Measurements from ENCODE around the gene LIFR. TPM values are rescaled to one million over a fixed set of nuclear protein-coding genes. Genes with fewer than 3 reads are reported as not detected.
A peak's percentile ranks its signal among the peaks of the same experiment; 100 is the strongest.

The LIFR gene
- total and polyA plus RNA-seq, 2 experiments from 2014 or later, result 50.2 to 83.8 TPM

- no peak for TF ChIP-seq CTCF (IDR thresholded peaks at IDR 0.05; ENCODE audit: poor library complexity)
- TF ChIP-seq EZH2 (IDR thresholded peaks at IDR 0.05; ENCODE audit: borderline replicate concordance), result no peak
- no peak for TF ChIP-seq EZH2phosphoT487 (IDR thresholded peaks at IDR 0.05; ENCODE audit: low read depth, severe bottlenecking, unreplicated experiment)
- H4K20me1 ChIP-seq (ENCODE audit: insufficient read depth, poor library complexity, severe bottlenecking), result no peaks in the 10 kb centered on the region
- H3K9me2 ChIP-seq (replicated peaks; ENCODE audit: insufficient read depth), result no peaks in the 10 kb centered on the region
- DNase-seq (ENCODE audit: low spot score), result peak; percentile 11
- H3K27me3 ChIP-seq, result no peaks in the 10 kb centered on the region
- 82% methylated on average over 4 of the region's 4 CpGs for WGBS (ENCODE audit: low lambda C conversion rate, missing lambda C conversion rate)
- H3K4me3 ChIP-seq, result no peak overlapping the region
- no peaks in the 10 kb centered on the region for H3K36me3 ChIP-seq (replicated peaks; ENCODE audit: insufficient read depth, low read depth)
- no peaks in the 10 kb centered on the region for H3K79me2 ChIP-seq
- no peak overlapping the region for H2AFZ ChIP-seq
- no peaks in the 10 kb centered on the region for H3K4me1 ChIP-seq (ENCODE audit: insufficient read depth)
- no peaks in the 10 kb centered on the region for H3K9me3 ChIP-seq (ENCODE audit: low read depth)
- H3K4me2 ChIP-seq, result no peak overlapping the region
- no peak overlapping the region for H3K27ac ChIP-seq
These were observed 55.7 kb downstream of the LIFR start for GRCh38 chr5:38500573-38501260.

GRCh38 chr5:38497946-38498345 is 58.5 kb downstream of the LIFR start:
- Histone ChIP-seq H3K9me2 (replicated peaks; ENCODE audit: insufficient read depth) (no peaks in the 10 kb centered on the region), H3K4me1 (ENCODE audit: insufficient read depth) (no peaks in the 10 kb centered on the region), H2AFZ (no peak overlapping the region), H3K27ac (no peak overlapping the region), H3K4me3 (no peak overlapping the region), H3K36me3 (replicated peaks; ENCODE audit: insufficient read depth, low read depth) (no peaks in the 10 kb centered on the region), H3K9me3 (ENCODE audit: low read depth) (no peaks in the 10 kb centered on the region), H3K27me3 (no peaks in the 10 kb centered on the region), H3K79me2 (no peaks in the 10 kb centered on the region), H4K20me1 (ENCODE audit: insufficient read depth, poor library complexity, severe bottlenecking) (no peaks in the 10 kb centered on the region), H3K4me2 (no peak overlapping the region)
- DNase-seq (ENCODE audit: low spot score), result peak; percentile 20
- 71% methylated on average over 2 of the region's 2 CpGs for WGBS (ENCODE audit: low lambda C conversion rate, missing lambda C conversion rate)
- TF ChIP-seq EZH2phosphoT487 (IDR thresholded peaks at IDR 0.05; ENCODE audit: low read depth, severe bottlenecking, unreplicated experiment) (no peak), CTCF (IDR thresholded peaks at IDR 0.05; ENCODE audit: poor library complexity) (peak; percentile 32)

- H3K4me2 ChIP-seq, result no peak overlapping the region
- H4K20me1 ChIP-seq (ENCODE audit: insufficient read depth, poor library complexity, severe bottlenecking), result no peaks in the 10 kb centered on the region
- H3K9me2 ChIP-seq (replicated peaks; ENCODE audit: insufficient read depth), result no peaks in the 10 kb centered on the region
- H3K36me3 ChIP-seq (replicated peaks; ENCODE audit: insufficient read depth, low read depth), result no peaks in the 10 kb centered on the region
- H2AFZ ChIP-seq, result no peak overlapping the region
- H3K79me2 ChIP-seq, result no peaks in the 10 kb centered on the region
- H3K27me3 ChIP-seq, result no peaks in the 10 kb centered on the region
- no peak for TF ChIP-seq EZH2phosphoT487 (IDR thresholded peaks at IDR 0.05; ENCODE audit: low read depth, severe bottlenecking, unreplicated experiment)
- no peak for TF ChIP-seq CTCF (IDR thresholded peaks at IDR 0.05; ENCODE audit: poor library complexity)
- TF ChIP-seq EZH2 (IDR thresholded peaks at IDR 0.05; ENCODE audit: borderline replicate concordance), result no peak
- H3K4me1 ChIP-seq (ENCODE audit: insufficient read depth), result no peaks in the 10 kb centered on the region
- WGBS (ENCODE audit: low lambda C conversion rate, missing lambda C conversion rate), result 68% methylated on average over 7 of the region's 7 CpGs
- H3K4me3 ChIP-seq, result no peak overlapping the region
- H3K27ac ChIP-seq, result no peak overlapping the region
- DNase-seq (ENCODE audit: low spot score), result no peak
- no peaks in the 10 kb centered on the region for H3K9me3 ChIP-seq (ENCODE audit: low read depth)
These were observed 61.7 kb downstream of the LIFR start for GRCh38 chr5:38494763-38495162.

All from hepatocyte (in vitro differentiated cells).